Measurements from ENCODE around the gene GAS6. TPM values are rescaled to one million over a fixed set of nuclear protein-coding genes. Genes with fewer than 3 reads are reported as not detected.

The GAS6 gene
- total and polyA plus RNA-seq, 9 of the 15 experiments (the other 6 are each of a cell fraction or from before 2014, with no cell fraction given) = 0.14 to 9.7 (median 4.7) TPM; not detected in 1

GRCh38 chr13:113813749-113814434 lies 50.0 kb downstream of the GAS6 start:
- ChIA-PET POLR2A (no interaction called here), CTCF (ENCODE audit: low intra/inter-chr PET ratio) (no interaction called here)
- Histone ChIP-seq H3K9me1 (ENCODE audit: control insufficient read depth, insufficient read depth, low read length) (no peaks in the 10 kb centered on the region), H3K4me2 (ENCODE audit: insufficient read depth, low read length) (no peak overlapping the region), H2AFZ (ENCODE audit: low read depth, low read length) (no peak overlapping the region), H3K4me3 (no peak overlapping the region), H3K4me1 (replicated peaks in 1 of 2; ENCODE audit: control insufficient read depth in 2 of 2, insufficient read depth in 2 of 2, low read length in 2 of 2) (peaks cover 0 to 27% of the 10 kb centered on the region in 2 experiments; a peak in 2 of 5 replicates), H3K79me2 (ENCODE audit: control insufficient read depth, insufficient read depth, low read length) (no peaks in the 10 kb centered on the region), H3K9me3 (replicated peaks; ENCODE audit: control insufficient read depth, insufficient read depth, low read depth, low read length) (0 out of 2 replicates have a peak, but pooled peaks cover 6% of the 10 kb centered on the region), H3K27ac (ENCODE audit: extremely low read depth, low read depth, low read length) (no peak overlapping the region), H3K27me3 (ENCODE audit: control insufficient read depth in 2 of 2, insufficient read depth in 2 of 2, low read length in 2 of 2) (peaks cover 0 to 11% of the 10 kb centered on the region in 2 experiments; a peak in 2 of 5 replicates), H4K20me1 (replicated peaks; ENCODE audit: control insufficient read depth, insufficient read depth, low read length) (no peaks in the 10 kb centered on the region), H3K9ac (ENCODE audit: insufficient read depth in 1 of 2, low read depth in 2 of 2, low read length in 2 of 2) (no peak overlapping the region), H3K36me3 (ENCODE audit: control insufficient read depth, insufficient read depth, low read length) (no peaks in the 10 kb centered on the region)
- no peak for ATAC-seq
- FAIRE-seq = no peak
- 3% methylated on average over 14 of the region's 28 CpGs for WGBS (ENCODE audit: insufficient coverage, low coverage, missing lambda C conversion rate)
- in situ Hi-C loops (cut with MboI) (no loop called here), intact Hi-C loops (cut with micrococcal nuclease) (no loop called here)
- DNase-seq (ENCODE audit: extremely low read depth in 1 of 4, low spot score in 3 of 4) = no peak
- no peak for TF ChIP-seq DDX20 (tag; IDR thresholded peaks at IDR 0.05; ENCODE audit: low read depth)
- TF ChIP-seq GMEB1 (CRISPR knock-in tag; IDR thresholded peaks at IDR 0.05) = no peak
- no peak for TF ChIP-seq NKRF (IDR thresholded peaks at IDR 0.05; ENCODE audit: borderline replicate concordance)
- TF ChIP-seq SP1 (CRISPR knock-in tag; IDR thresholded peaks at IDR 0.05) = no peak
- TF ChIP-seq MCM5 (IDR thresholded peaks at IDR 0.05; ENCODE audit: low read depth) = no peak
- no peak for TF ChIP-seq POLR3A (IDR thresholded peaks at IDR 0.05; ENCODE audit: borderline replicate concordance, extremely low read depth, insufficient read depth, insufficient read length)
- no peak for TF ChIP-seq KDM5B (IDR thresholded peaks at IDR 0.05; ENCODE audit: insufficient replicate concordance, low read depth, low read length)
- TF ChIP-seq HINFP (tag; conservative IDR thresholded peaks at IDR 0.05; ENCODE audit: low read depth) = no peak
- BruUV-seq (replicated peaks) = no TSS peak

Data from K562 (cell line).